NK-92 treated with Interleukin-12 subunit alpha and Interleukin-12 subunit beta, amount 100 ng/mL, for 24 hours (cell line): Measurements from ENCODE around the gene CCDC28A.

Experiments
- DNase-seq: peaks from one replicate; lab custom pipeline; 2025; lab: John Stamatoyannopoulos, UW

The CCDC28A gene

GRCh38 chr6:138795809-138796603, 22.4 kb downstream of the CCDC28A start, which contains the start of gene ECT2L:
ECT2L (plus strand) TSS chr6:138796087; CDS start chr6:138813275, 17,188 bp downstream.
- DNase-seq, result no peak

DNA sequence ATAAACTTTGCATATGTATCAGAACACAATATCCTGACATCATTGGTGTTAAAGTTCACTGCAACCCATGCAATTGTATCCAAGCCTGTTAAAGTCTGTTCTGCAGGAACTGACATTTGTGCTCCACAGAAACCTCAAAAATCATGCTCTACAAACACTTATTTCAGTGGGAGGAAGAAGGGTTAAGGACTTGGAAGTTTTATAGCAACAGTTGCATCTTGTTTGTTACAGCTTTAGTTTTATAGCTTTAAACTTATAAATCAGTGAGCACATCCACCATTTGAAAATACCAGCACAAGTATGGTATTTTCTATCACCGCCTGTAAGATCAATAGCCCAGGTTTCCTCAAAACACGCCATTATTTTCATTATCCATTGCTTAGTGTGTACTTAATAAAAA, 23.2 kb downstream of the CCDC28A start:
- no peak for DNase-seq

DNA sequence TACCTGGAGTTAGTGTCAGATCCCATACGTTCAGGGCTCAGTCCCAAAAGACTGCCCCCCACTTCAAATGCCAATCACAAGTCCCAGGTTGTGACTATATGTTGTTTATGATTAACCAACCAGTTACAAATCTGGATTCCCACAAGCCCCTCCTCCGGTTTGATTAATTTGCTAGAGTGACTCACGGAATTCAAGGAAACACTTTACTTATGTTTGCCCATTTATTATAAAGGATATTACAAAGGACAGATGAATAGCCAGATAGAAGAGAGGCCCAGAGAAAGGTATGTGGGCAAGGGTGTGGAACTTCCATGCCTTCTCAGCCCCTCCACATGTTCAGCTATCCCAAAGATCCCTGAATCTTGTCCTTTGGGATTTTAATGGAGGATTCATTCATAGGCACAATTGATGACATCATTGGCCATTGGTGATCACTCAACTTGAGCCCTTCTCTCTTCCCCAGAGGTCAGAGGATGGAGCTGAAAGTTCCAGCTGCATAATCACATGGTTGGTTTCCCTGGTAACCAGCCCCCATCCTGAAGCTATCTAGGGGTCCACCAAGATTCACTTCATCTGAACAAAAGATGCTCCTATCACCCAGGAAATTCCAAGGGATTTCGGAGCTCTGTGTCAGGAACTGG, 24.4 kb downstream of the CCDC28A start:
- no peak for DNase-seq

- DNase-seq, result no peak
Measured at GRCh38 chr6:138800377-138801150, 27.0 kb downstream of the CCDC28A start.

- no peak for DNase-seq
Measured at GRCh38 chr6:138803331-138803730, 29.8 kb downstream of the CCDC28A start.

DNA sequence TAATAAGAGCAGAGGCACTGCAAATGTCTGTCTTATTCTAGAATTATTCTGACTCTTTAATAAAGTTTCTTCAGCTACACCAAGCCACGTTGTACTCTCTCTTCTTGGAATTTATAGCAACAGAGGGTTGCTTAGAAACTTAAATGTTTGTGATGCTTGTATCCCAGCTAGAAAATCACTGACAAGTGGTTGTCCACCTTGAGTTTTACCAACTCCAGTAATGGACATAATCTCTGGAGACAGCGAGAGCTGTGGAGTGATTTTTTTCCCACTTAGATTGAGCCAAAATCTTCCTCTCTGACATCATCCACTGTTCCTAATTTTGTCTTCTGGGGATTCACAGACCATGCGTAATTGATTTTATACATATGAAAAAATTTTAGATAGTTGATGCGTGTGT, 30.3 kb downstream of the CCDC28A start:
- DNase-seq, result no peak

DNA sequence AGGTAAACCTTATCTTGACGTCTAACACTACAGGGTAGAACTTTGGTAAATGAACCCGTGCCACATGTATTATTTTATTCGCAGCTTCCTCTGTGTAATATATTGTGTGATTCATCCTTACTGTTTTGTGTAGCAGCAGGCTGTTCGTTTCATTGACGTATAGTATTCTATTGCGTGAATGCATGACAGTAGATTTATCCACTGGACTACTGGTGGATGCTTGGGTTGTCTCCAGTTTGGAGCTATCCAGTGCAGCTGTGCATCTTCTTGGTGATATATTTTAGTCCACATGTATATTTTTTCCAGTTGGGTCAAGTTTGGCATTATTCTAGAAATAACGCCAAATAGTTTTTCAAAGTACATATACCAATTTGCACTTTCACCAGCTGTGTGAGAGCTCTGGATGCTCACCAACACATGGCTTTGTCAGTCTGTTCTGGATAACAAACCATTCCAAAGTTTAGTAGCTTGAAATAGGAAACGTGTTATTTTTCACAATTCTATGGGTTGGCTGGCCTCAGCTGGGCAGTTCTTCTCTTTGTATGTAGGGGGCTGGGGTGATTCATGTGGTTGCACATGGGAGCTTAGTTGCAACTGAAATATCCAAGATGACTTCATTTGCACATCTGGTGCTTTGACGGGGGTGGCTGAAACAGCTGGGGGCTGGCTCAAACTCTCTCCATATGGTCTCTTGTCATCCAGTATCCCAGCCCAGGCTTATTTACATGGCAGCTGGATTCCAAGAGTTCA, 31.6 kb downstream of the CCDC28A start:
- DNase-seq, result no peak

GRCh38 chr6:138806889-138807288, 33.3 kb downstream of the CCDC28A start:
- DNase-seq, result no peak

DNA sequence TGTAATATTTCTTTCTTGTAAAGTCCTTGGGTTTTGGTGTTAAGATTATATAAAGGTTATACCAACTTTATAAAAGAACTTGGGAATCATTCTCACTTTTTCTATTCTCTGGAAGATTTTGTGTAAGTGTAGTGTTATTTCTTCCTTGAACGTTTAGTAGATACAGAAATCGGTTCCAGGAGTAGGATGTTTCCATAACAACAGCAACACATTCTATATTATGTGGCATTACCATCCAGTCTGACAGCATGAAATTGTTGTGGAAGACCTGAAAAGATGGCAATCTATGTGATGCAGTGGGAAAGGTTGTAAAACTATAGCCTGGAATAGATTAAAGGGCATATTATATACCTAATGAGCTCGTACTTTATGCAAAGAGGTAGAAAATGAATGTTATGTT, 36.1 kb downstream of the CCDC28A start:
- no peak for DNase-seq

- DNase-seq, result no peak
Measured at GRCh38 chr6:138811866-138812265, 38.3 kb downstream of the CCDC28A start.

DNA sequence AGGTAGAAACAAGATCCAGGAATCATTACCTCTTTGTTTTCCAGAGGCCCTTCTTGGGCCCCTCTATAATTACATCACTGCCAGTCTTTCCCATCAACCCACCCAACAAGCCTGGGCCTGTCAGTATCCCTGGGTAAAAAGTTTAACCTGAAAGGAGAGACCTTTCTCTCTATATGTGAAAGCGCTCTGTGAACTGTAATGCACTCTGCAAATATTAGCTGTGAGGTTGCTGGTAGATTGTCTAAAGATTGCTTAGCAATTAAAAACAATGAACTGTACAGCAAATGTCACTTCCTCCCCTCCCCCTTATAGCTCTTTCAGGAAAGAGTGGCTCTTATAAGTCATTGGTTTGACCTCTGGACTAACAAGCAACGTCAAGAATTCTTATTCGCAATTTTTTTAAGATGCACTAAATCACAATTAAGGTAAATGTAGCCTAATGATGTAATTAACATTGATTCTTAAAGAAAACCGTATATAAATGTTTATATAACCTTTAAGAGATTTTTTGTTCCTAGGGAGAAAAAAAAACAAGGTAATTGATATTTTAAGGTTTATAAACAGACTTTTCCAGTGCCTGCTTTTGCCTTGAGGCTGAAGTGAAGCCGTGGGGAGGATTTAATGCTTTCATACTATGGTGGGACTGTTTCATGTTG, 40.7 kb downstream of the CCDC28A start:
- DNase-seq, result no peak

DNA sequence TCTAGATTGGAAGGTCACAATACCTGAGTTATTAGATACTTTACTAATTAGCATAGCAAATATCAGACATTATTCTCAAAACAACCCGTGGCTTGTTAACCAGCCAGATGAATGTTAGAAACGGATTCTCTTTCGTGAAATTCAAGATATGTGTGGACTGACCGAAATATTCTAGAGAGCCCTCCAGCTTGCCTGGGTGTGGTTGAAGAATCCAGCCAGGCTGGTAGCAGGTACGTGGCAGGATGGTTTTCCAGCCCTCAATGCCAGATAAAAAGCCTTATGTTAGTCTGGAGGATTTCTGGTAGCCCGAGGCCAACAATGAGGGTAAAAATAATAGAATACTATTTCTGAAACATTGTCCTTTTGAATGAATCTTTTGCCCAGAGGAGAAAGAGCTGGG, 41.7 kb downstream of the CCDC28A start:
- no peak for DNase-seq

- no peak for DNase-seq
Measured at GRCh38 chr6:138815797-138816528, 42.4 kb downstream of the CCDC28A start.

GRCh38 chr6:138817799-138818198, 44.2 kb downstream of the CCDC28A start:
- no peak for DNase-seq

GRCh38 chr6:138818496-138819194, 45.1 kb downstream of the CCDC28A start:
- no peak for DNase-seq

DNA sequence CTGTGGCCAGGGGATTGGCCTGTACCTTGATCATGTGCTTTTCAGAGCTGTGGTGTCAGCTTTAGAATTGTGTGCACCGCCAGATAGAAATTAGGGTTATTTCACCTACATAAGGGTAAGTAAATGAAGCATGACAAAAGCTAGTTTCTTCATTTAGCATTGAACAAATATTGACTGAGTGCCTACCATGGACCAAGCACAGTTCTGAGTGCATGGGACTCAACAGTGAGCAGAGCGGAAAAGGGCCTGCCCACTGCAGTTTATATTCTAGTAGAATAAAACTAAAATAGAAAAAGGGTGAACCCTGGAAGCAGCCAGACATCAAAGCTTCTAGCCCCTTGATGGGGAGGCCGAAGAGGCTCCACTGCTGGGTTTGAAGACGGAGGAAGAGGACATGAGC, 48.0 kb downstream of the CCDC28A start:
- DNase-seq, result no peak

DNA sequence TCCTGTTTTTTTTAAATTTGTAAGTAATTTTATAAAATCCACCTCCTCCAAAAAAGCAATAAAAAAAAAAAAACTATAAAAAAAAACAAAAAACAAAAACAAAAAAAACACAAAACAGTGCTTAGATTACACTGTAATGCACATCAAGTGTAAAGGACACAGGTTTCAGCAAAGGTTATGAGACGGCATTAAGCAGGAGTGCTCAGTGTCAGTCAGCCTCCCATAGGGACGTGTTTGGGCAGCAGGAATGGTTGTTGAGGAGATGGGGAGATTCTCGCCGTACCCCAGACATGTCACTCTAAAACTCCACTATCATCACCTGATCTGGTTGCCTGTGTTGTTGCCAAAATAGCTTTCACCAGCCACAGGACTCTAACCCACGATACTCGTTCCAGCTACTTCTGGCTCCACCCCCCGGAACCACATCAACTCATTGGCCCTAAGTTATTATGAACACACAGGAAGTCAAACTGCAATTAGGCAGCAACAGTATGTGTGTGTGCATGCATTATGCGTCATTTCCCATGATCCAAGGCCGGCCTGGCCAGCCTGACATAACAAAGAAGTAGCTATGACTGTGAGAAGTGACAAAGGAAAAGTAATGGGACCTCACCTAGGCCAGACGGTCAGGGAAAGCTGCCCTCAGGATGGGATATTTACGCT, 51.0 kb downstream of the CCDC28A start:
- DNase-seq, result no peak

DNA sequence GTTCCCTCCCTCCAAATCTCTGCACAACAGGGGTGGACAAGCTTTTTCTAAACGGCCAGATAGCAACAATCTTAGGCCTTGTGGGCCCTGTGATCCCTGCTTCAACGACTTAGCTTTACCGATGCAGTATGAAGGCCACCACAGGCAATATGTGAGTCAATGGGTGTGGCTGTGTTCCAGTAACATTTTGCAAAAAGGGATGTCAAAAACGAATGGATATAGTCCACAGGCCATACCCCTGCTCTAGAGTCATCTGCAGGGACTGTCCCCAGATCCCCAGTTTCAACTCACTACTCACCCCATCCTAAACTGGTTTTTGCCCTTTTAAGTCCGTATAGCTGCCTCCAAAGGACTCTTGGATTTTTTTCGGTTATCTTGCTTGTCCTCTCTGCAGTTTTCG, 56.7 kb downstream of the CCDC28A start:
- no peak for DNase-seq

GRCh38 chr6:138832182-138832581, 58.6 kb downstream of the CCDC28A start:
- DNase-seq, result no peak
